Caki2 (cell line): ENCODE results near the gene TRRAP. TPM values are rescaled to one million over a fixed set of nuclear protein-coding genes. Genes with fewer than 3 reads are reported as not detected.
"Not testable (repeated sequence)": the region's sequence is repeated elsewhere in the genome, so short reads cannot be mapped to it uniquely, and the experiment has no call there.

Source experiments
- DNase-seq: peaks from one replicate; pipeline ENCODE4 v3.0.0-alpha.2; 2015; ENCODE audit warnings: low read depth
- in situ Hi-C: cut with HindIII; loops from 2 replicates; pipeline ENCODE4 v1.10.0; 2016; ENCODE audit warnings: low sequenced_read_pairs, low pct_unique_long_range_greater_than_20kb, mixed read lengths
- total RNA-seq: library from RNA; depleted of rRNA; stranded (reverse); fragments of >200 nt; shearing (Covaris generic); gene quantifications from 2 replicates; pipeline ENCODE4 v1.2.3, GENCODE V29; 2014; ENCODE audit warnings: low replicate concordance

Gene TRRAP
- total RNA-seq, 1 experiment from 2014 or later, result 6.5 TPM

DNA sequence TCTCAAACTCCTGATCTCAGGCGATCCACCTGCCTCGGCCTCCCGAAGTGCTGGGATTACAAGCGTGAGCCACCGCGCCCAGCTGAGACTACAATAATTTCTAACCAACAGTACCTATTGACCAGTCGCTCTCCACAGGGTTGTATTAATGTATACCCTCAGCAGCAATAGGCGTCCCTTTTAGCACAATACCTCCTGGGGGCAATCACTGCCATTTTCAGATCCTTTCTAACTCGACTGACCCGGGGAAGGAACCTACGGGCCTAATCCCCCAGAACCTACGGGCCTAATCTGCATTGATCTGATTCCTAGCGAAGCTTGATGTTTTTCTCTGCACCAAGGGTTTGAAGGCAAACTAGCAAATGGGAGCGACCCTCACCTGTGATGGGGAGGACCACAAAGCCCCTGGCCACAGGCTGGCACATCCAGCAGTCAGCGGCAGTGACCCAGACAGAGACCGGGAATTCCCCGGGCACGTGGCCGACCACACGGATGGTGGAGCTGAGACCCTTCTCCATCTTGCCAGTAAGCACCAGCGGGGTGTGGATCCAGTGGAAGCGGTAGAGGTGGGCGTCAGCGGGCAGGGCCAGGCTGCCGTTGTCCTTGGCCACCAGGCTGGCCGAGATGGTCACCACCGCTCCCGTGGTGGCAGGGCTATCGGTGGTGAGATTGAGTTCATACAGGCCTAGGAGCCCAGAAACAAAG is 15.5 kb upstream of the TRRAP start:
- in situ Hi-C loops, result no loop called here
- DNase-seq, result no peak

DNA sequence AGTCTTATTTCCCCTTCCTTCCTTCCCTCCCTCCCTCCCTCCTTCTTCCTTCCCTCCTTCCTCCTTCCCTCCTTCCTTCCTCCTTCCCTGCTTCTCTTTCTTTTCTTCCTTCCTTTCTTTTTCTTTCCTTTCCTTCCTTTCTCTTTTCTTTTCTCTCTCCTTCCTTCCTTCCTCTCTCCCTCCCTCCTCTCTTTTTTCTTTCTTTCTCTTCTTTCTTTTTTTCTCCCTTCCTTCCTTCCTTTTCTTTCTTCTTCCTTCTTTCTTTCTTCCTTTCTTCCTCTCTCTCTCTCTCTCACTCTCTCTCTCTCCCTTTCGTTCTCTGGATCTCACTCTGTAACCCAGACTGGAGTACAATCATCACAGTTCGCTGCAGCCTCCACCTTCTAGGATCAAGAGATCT is 14.7 kb upstream of the TRRAP start:
- no peak for DNase-seq
- in situ Hi-C loops, result no loop called here

DNA sequence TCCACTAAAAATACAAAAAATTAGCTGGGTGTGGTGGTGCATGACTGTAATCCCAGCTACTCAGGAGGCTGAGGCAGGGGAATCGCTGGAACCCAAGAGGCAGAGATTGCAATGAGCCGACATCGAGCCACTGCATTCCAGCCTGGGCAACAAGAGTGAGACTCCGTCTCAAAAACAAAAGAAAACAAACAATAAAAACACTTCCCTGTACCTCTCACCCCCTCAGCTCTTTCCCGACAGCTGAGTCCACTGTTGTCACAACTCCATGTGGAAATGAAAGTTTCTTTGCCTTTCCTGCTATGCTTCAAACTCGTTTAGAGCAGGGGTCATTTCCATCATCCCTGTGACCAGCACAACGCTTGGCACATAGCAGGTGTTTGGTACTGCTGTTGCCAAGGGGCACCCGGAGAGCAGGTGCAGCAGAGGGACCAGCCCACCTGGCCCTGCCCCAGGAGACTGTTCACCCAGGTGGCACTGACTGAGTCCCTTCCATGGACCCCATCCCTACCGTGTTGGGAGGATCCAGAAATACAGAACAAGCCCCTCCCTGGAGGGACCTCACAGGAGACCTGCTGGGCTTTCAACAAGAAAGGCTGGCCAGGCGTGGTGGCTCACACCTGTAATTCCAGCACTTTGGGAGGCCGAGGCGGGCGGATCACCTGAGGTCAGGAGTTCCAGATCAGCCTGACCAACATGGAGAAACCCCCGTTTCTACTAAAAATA is 13.4 kb upstream of the TRRAP start:
- in situ Hi-C loops, result no loop called here
- peak; percentile 72 for DNase-seq

DNA sequence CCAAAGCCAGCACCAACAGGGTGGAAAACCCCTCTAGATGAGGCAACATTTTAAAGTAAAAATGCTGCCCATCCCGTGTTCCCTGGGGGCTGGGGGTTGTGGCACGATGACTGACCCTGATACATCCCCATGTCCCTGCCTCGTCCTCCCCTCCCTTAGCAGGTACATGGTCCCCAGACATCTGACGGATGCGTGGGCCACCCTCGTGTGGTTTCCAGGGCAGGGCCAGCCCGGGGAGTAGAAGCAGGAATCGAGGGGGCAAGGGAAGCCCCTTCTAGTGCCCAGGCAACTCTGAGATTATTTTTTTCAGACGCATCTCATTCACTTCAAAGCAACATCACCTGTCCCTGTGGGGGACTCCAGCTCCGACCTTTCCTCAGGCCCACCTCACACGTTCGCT is 12.0 kb upstream of the TRRAP start:
- in situ Hi-C loops, result no loop called here
- DNase-seq, result no peak

DNA sequence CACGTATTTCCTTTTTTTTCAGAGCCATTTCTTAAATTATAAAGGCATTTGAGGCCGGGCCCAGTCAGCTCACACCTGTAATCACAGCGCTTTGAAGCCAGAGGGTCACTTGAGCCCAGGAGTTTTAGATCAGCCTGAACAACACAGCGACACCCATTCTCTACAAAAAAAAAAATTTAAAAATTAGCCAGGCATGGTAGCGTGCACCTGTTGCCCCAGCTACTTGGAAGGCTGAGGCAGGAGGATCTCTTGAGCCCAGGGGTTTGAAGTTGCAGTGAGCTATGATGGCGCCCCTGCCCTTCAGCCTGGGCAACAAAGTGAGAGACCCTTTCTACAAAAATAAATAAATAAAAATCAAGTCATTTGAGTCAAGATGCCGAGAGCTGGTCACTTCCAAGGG is 11.6 kb upstream of the TRRAP start:
- no peak for DNase-seq
- in situ Hi-C loops, result no loop called here

DNA sequence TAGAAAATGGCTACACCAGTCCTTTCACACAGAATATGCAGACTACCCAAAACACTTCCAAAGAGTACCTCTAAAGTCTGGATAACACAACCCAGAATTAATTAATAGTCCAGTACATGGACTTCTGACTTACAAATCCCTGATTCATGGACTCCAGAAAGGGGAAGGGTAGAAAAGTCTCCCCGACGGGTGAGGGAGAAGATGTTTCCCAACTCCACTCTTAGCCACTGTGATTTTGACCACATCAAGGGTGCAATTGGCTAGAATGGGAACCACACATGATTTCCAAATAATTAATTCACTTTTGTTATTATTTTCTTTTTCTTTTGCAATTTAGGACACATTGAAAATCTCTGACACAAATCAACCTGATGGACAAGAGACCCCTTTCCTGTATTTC is 9.9 kb upstream of the TRRAP start:
- in situ Hi-C loops, result no loop called here
- DNase-seq, result no peak

DNA sequence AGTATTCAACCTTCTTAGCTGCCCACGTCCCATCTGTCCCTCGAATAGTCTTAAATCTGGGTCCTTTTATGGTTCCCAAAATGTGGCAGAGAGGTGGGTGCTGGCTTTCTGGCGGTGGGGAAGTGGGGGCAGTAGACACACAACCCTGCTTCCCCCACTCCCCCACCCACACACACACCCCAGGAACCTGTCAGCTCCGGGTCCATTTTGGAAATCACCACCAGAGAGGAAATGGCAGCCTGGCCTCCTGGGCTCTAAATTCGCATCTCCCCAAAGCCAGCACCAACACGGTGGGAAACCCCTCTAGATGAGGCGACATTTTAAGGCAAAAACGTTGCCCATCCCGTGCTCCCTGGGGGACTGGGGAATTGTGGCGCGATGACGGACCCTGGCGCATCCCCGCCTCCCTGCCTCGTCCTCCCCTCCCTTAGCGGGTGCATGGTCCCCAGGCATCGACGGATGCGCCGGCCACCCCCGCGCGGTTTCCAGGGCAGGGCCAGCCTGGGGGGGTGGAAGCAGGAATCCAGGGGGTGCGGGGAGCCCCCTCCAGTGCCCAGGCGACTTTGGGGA is 9.2 kb upstream of the TRRAP start:
- in situ Hi-C loops, result no loop called here

DNA sequence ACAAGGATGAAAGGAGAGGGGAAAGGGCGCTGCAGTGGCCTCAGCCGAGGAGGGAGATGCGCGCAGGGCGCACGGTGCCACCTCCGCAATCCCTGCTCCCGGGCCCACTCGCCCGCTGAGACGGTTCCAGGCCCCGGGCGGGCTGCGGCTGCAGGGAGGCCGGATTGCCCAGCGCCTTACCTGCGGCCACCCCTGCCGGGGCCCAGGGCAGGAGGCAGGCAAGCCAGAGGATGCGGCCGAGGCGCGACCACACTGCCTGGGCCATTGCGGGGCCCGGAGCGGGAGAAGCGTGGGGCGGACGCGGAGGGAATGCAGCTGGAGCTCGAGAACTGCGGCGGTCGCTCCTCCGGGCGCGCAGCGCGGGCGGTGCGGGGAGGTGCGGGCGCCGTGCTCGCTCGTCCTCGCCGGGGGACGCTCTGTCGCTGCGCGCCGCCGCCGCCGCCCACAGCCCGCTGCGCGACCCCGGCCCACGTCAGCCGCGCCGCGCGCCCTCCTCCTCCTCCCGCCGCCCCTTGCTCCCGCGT is 8.7 kb upstream of the TRRAP start, which contains the start of gene TMEM130:
TSS of gene TMEM130 (minus strand) at position 418 of the 524 bp plus-strand sequence. CDS start at position 265, 153 bp downstream.
- DNase-seq, result peak; percentile 45
- in situ Hi-C loops, result no loop called here

More for the DNA sequence above, 9.2 kb upstream of the TRRAP start:
- DNase-seq, result no peak

DNA sequence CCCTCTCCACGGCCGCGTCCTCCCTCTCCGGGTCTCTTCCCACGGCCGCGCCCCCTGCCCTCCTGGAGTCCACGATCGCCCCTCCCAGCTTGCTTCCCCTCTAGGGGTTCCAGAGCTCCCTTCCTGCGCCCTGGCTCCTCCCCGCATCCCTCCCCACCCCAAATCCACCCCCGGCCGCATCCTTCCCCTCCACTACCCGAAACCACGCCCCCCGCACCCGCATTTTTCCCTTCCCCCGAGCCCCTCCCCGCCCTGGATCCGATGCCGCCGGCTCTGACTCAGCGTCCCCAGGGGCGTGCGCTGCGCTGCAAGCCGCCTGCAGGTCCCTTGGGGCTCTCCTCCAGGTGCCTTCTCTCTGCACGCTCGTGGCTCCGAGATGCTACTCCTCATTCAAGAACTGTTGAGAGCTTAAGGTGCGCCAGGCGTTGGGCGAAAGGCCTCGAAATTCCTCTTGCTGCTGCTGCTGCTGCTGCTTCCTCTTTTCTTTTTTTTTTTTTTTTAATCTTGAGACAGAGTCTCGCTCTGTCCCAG is 8.1 kb upstream of the TRRAP start:
- peak; percentile 70 for DNase-seq
- in situ Hi-C loops, result no loop called here

DNA sequence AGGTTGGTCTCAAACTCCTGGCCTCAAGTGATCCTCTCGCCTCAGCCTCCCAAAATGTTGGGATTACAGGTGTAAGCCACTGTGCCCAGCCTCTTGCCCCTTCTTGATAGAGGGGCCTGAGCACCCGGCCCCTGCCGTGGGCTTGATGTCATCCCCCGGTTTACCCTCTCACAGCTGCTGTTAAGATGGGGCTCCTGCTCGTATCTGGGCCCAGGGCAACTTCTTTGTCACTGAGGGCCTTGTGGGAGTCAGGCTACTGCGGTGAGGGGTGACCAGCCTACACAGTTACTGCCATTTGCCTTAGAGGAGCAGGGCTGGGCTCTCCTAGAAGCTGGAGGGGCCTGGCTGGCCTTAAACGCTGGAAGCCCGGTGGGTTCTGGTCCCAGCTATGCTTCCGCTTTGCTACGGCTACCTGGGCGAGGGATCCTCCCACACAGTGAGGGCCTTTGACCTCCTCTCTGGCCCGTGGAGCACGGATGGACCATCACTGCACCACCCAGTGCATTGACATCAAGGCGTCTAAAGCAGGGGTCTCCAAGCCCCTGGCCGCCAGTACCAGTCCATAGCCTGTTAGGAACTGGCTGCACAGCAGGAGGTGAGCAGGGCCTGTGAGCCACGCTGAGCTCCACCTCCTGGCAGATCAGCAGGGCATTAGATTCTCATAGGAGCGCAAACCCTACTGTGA is 7.4 kb upstream of the TRRAP start:
- in situ Hi-C loops, result no loop called here
- no peak for DNase-seq

DNA sequence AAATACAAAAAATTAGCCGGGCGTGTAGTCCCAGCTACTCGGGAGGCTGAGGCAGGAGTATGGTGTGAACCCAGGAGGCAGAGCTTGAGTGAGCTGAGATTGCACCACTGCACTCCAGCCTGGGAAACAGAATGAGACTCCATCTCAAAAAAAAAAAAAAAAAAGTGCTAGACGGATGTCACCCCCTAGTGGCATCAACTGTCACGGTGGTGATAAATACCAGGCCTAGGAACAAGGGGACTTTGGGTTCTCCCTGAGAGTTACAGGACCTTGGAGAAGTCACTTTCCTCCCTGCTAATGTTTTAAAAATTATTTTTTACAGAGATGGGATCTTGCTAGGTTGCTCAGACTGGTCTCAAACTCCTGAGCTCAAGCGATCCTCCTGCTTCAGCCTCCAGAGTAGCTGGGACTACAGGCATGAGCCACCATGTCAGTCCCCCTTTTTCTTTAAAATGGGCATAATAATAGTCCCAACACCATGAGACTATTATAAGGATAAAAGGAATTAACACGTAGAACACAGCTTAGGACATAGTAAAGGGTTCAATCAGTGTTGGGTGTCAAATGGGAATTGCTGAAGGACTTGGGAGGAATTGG is 5.9 kb upstream of the TRRAP start:
- DNase-seq, result peak; percentile 45
- in situ Hi-C loops, result no loop called here

DNA sequence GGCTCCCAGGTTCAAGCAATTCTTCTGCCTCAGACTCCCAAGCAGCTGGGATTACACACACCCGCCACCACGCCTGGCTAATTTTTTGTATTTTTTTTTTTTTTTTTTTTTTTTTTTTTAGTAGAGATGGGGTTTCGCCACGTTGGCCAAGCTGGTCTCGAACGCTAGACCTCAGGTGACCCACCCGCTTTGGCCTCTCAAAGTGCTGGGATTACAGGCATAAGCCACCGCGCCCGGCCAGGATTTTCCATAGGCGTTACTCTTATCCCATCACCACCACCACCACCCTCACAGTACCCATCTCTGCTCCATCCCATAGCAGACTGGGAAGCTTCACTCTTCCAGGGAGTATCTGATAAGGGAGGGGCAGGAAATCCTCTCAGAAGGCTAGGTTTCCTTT is 4.7 kb upstream of the TRRAP start:
- DNase-seq, in situ Hi-C loops: not testable (repeated sequence)

DNA sequence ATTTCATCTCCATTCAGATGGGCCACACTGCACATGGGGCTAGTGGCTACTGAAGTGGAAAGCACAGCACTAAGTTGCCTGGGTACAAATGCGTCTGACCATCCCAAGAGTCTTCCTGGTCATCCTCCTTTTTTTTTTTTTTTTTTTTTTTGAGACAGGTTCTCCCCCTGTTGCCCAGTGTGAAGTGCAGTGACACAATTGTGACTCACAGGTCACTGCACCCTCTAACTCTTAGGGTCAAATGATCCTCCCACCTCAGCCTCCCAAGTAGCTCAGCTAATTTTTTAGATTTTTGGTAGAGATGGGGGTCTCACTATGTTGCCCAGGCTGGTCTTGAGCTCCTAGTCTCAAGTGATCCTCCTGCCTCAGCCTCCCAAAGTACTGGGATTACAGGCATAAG is 3.4 kb upstream of the TRRAP start:
- in situ Hi-C loops, result no loop called here
- DNase-seq, result no peak

DNA sequence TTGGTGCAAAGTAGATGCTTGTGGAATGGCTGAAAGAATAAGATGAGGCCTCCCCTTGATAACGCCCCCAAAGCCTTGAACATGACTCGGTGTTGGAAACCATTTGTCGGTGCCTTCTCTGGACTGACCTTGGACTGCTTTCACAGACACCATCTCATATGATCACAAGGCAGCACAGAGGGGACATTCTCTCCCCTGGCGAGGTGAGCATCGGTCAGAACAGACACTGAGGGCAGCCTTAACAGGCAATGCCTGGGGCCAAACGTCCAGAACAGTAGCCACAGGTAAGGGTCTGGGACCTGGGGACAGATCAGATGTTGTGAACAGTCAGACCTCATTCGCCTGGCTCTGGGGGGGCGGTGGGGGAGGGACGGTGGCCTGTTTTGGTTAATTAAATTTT is 2.8 kb upstream of the TRRAP start:
- in situ Hi-C loops, result no loop called here

DNA sequence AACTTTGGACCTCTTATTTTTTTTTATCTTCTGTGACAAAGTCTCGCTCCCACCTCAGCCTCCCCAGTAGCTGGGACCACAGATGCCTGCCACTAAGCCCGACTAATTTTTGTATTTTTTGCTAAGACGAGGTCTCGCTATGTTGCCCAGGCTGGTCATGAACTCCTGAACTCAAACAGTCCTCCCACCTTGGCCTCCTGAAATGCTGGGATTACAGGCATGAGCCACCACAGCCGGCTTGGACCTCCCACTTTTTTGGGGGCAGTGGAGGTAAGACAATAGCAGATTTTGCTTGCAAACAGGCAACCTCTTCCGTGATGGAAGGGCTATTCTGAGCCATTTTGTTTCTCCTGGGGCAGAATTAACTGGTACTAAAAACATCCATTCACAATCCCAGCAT is 1.2 kb upstream of the TRRAP start:
- in situ Hi-C loops, result no loop called here
- DNase-seq, result no peak

More for the DNA sequence above, 2.8 kb upstream of the TRRAP start:
- no peak for DNase-seq

DNA sequence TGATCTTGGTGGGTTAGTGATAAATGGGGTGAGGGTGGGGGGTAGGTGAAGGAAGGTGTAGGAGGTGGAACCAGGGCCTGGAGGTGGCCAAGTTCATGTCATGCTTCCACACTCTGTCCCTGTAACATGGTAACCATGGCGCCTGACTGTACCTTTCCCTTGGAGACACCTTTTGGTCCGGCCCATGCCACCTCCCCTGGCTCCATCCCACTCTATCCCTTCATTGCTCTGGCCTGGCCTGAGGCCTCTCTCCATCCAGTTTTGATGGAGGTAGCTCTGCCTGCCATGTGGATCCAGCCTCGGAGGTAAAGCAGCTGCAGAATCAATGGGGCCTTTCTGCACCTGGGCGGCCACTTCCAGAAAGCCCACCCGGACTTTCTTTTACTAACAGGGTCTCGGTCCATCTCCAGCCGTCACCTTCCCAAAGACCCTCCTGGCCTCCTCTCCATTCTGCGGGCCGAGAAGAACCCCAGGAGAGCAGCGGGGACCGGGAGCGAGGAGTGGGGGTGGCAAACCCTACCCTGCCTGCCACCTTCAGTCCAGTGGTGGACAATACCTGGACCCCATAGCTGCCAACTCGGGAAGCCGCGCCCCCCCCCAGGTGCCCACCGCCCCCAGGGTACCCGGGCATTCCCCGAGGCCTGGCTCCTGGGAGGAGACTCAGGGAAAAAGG is 504 bp upstream of the TRRAP start:
- in situ Hi-C loops, result no loop called here
- no peak for DNase-seq

DNA sequence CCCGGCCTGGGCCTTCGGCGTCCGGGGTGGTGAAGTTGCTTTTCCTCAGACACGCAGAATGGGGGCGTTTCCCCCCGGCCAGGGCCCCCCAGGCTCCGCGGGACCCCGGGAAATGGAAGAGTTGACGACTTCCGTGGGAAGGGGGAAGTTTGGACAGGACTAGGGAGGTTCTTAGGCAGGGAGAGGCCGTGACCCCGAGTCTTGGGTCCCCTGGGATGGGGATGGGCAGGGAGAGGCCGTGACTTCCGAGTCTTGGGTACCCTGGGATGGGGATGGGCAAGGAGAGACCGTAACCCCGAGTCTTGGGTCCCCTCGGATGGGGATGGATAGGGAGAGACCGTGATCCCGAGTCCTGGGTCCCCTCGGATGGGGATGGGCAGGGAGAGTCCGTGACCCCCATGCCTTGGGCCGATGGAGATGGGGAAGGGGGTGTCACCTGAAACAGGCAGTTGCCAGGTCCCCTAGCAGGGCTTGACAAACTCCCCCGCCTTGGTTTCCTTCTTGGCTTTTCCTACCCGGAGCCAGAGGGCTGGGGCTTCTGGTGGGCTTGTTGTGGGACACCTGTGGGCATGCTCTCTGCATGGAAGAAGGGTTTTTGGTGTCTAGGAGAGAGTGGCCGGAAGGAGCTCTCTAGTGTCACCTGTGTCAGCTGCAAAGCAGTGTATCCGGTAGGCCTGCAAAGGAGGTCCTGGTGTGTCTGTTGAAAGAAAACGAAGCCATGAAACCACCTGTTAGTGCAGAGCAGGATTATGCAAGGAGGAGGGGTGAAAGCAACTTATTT is 1.1 kb downstream of the TRRAP start:
- in situ Hi-C loops, result no loop called here
- peak; percentile 37 for DNase-seq
